Heart left ventricle (tissue), 16 donors: Measurements from ENCODE around the gene CRYM. TPM values are rescaled to one million over a fixed set of nuclear protein-coding genes. Genes with fewer than 3 reads are reported as not detected.
A peak's percentile ranks its signal among the peaks of the same experiment; 100 is the strongest.

Experiments
- ATAC-seq, 4 donors: fragments of 200-7000 bp; cut with Tn5 transposase; one replicate each; pipeline ENCODE4 v1.9.1; 2020 to 2022; ENCODE audit warnings: moderate library complexity in 4 of 4, mild to moderate bottlenecking in 3 of 4, moderate number of reproducible peaks in 1 of 4
- DNase-seq, 5 donors: peaks; one replicate each; pipeline ENCODE4 v3.0.0-alpha.2; 2020
- H3K27ac ChIP-seq, 12 donors: fragments of 200-600 bp; sonication (generic) in 4 of 12; one replicate each; pipeline versions ENCODE4 v1.5.0 to v1.8.0; 2016 to 2022; ENCODE audit warnings: mild to moderate bottlenecking in 2 of 12
- H3K27me3 ChIP-seq, 9 donors: fragments of 200-600 bp; sonication (generic) in 2 of 9; one replicate each; pipeline versions ENCODE4 v1.5.1 to v1.8.0; 2016 to 2022; ENCODE audit warnings: mild to moderate bottlenecking in 3 of 9
- H3K36me3 ChIP-seq, 9 donors: fragments of 200-600 bp; sonication (generic) in 2 of 9; one replicate each; pipeline versions ENCODE4 v1.5.0 to v1.8.0; 2018 to 2022; ENCODE audit warnings: mild to moderate bottlenecking in 2 of 9
- H3K4me1 ChIP-seq, 12 donors: fragments of 200-600 bp; sonication (generic) in 4 of 12; one replicate each; pipeline versions ENCODE4 v1.5.0 to v1.8.0; 2016 to 2022; ENCODE audit warnings: mild to moderate bottlenecking in 3 of 12
- H3K4me3 ChIP-seq, 12 donors: fragments of 200-600 bp; sonication (generic) in 4 of 12; one replicate each; pipeline versions ENCODE4 v1.5.0 to v1.8.0; 2017 to 2022; ENCODE audit warnings: mild to moderate bottlenecking in 9 of 12, moderate library complexity in 4 of 12
- H3K9me3 ChIP-seq, 12 donors: fragments of 200-600 bp; sonication (generic) in 4 of 12; one replicate each; pipeline versions ENCODE4 v1.5.0 to v1.8.0; 2016 to 2022; ENCODE audit warnings: mild to moderate bottlenecking in 1 of 12
- POLR2A ChIP-seq, 2 donors: fragments of 450-650 bp; IDR thresholded peaks; one replicate each; pipeline ENCODE4 v1.6.1; 2017; ENCODE audit warnings: antibody characterized with exemption in 2 of 2, mild to moderate bottlenecking in 2 of 2, moderate library complexity in 2 of 2
- WGBS, 4 donors: extraction: QIAGEN DNeasy Blood & Tissue Kit in 2 of 4; methylation state at CpG; one replicate each; pipeline versions ENCODE4 v1.1.5 to v1.1.7; 2013 to 2018; 5-methylcytosine and 5-hydroxymethylcytosine counted together
- intact Hi-C, 10 donors: fragments of 100-400 bp; cut with DNase I; formaldehyde crosslinking; loops; one replicate each; pipeline versions ENCODE4 v1.11.1 to v1.14.2; 2022
- polyA plus RNA-seq, 2 donors: library from polyadenylated mRNA; stranded (reverse); fragments of 200-250 nt; gene quantifications; one replicate each; pipeline ENCODE4 v1.2.3, GENCODE V29; 2013
- total RNA-seq, 9 donors: library from RNA; depleted of rRNA in 2 of 9; stranded (reverse); fragments of >200 nt in 2 of 9; fragmentation: NEBNext Ultra II Directional in 3 of 9; extraction: Animal tissue kit (Norgen Biotek cat#: 25700) in 3 of 9; gene quantifications; one replicate each; pipeline versions ENCODE4 v1.1.0 to v1.2.4, GENCODE V29; 2016 to 2023
- TF ChIP-seq, protein P1 (sequence below), 12 donors: fragments of 200-600 bp; sonication (generic) in 4 of 12; IDR thresholded peaks; one replicate each; pipeline versions ENCODE4 v1.5.0 to v1.8.0; 2018 to 2022; ENCODE audit warnings: antibody characterized with exemption in 12 of 12, mild to moderate bottlenecking in 5 of 12
- donor health status: ischemic (EF 13 %, LVEDD 7.1; RV severe dilation, severe dysfunction).
- donor health status: healthy with polysubstance abuse.
- donor health status: DM: no; HTN: yes; CAD: no.
- donor health status: DM: no; HTN: no; CAD: no.
- donor health status: ischemic (EF 25% LVEDD 6.9; RV normal size, moderate dysfunction).
- donor health status: ischemic (EF 25% LVEDD 5.7; RV mildly dilated, moderate dysfunction).
- donor health status: healthy.
- donor health status: DM: yes; HTN: yes; CAD: no.
- donor health status: ischemic (EF 35%, LVEDD 5.7; RV mildly dilated, moderate dysfunction).
- donor health status: nonischemic (EF 11% LVEDD 7.7; RV severe dilation, severe dysfunction).
- donor health status: DM: yes; HTN: yes; CAD: no.
- donor health status: PGD.
- donor health status: ischemic (EF 29% LVEDD 5.4; RV normal size, mild dysfunction).
- donor health status: nonischemic (EF 23%, LVEDD 6.1; RV moderate dilation, normal function).

The CRYM gene
- total and polyA plus RNA-seq, 11 donors, result 41.0 to 267 (median 102) TPM

DNA sequence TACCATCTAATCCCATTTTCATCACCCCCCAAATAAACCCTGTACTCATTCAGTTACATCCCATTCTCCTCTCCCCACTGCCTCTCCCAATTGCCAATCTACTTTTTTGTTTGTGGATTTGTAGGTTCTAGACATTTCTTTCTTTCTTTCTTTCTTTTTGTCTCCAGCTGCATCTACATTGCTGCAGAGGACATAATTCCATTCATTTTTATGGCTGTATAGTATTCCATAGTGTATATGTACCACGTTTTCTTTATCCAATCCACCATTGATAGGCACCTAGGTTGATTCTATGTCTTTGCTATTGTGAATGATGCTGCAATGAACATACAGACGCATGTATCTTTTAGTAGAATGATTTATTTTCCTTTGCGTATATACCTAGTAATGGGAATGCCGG, 6.3 kb upstream of the CRYM start:
- H3K27ac ChIP-seq, result peak overlapping the region in 4 of 12 donors; percentile 71 to 79 (median 77)
- intact Hi-C loops, result loop anchor here in 2 of 10 donors (5.0 kb wide), 2 partner anchors 92 to 97 kb away; no protein-coding TSS in a partner anchor
- H3K4me3 ChIP-seq, result peak overlapping the region in 10 of 12 donors; percentile 14 to 65 (median 54)
- H3K27me3 ChIP-seq, result peaks cover 0 to 45% (median 9%) of the 10 kb centered on the region in 9 donors
- peaks cover 0 to 12% (median 2%) of the 10 kb centered on the region in 12 donors for H3K9me3 ChIP-seq
- DNase-seq (no peak), ATAC-seq (no peak)
- H3K36me3 ChIP-seq, result no peaks in the 10 kb centered on the region
- TF ChIP-seq POLR2A (IDR thresholded peaks at IDR 0.05), result no peak
- TF ChIP-seq, protein P1, sequence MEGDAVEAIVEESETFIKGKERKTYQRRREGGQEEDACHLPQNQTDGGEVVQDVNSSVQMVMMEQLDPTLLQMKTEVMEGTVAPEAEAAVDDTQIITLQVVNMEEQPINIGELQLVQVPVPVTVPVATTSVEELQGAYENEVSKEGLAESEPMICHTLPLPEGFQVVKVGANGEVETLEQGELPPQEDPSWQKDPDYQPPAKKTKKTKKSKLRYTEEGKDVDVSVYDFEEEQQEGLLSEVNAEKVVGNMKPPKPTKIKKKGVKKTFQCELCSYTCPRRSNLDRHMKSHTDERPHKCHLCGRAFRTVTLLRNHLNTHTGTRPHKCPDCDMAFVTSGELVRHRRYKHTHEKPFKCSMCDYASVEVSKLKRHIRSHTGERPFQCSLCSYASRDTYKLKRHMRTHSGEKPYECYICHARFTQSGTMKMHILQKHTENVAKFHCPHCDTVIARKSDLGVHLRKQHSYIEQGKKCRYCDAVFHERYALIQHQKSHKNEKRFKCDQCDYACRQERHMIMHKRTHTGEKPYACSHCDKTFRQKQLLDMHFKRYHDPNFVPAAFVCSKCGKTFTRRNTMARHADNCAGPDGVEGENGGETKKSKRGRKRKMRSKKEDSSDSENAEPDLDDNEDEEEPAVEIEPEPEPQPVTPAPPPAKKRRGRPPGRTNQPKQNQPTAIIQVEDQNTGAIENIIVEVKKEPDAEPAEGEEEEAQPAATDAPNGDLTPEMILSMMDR (IDR thresholded peaks at IDR 0.05), result no peak
- H3K4me1 ChIP-seq, result peaks cover 0 to 16% (median 2%) of the 10 kb centered on the region in 12 donors
- WGBS, 4 donors, result 85 to 89% (median 87%) methylated on average over 4 of the region's 4 CpGs

DNA sequence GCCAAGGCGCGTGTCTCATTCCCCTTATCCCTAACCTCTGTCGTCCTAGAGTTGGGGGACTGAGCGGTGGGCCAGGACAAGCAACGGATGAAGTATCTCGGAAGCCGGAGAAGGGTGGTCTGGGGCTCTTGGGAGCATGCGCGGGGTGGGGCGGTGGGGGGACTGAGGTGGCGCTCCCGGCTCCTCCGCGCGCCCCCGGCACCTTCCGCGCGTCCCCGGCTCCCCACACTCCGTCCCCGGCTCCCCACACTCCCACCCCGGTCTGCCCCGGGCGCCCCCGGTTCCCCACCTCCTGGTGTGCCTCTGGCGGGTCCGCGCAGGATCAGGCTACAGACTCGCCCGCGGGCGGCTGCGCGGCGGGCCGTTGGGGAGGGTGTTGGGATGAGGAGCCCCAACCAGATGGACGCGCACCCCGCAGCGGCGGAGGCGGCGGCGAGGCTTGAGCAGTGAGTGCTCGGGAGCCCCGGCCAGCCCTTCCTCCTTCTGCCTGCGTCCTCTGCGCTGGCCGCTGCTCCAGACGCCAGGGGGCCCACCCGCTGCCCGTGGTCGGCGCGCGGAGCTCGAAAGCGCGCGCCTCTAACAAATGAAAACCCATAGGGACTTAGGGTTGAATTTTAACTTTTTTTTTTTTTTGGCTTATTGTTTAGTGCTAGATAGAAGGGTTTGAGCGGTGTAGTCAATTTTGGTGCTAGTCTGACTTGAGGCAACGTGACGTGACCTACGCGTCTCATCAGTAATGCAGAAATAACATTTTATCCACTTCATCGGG, 5.6 kb upstream of the CRYM start:
- intact Hi-C loops, result loop anchor here in 2 of 10 donors (5.0 kb wide), 2 partner anchors 91 to 96 kb away; no protein-coding TSS in a partner anchor
- H3K4me3 ChIP-seq, result peak overlapping the region; percentile 14 to 65 (median 54)
- TF ChIP-seq, protein P1 (IDR thresholded peaks at IDR 0.05), result peak; percentile 33 to 76 (median 46)
- no peak for TF ChIP-seq POLR2A (IDR thresholded peaks at IDR 0.05)
- peak overlapping the region in 11 of 12 donors; percentile 32 to 85 (median 71) for H3K27ac ChIP-seq
- ATAC-seq, result peak; percentile 69 to 96 (median 94)
- peak; percentile 45 to 81 (median 70) for DNase-seq
- no peaks in the 10 kb centered on the region for H3K36me3 ChIP-seq
- peaks cover 0 to 5% (median 0%) of the 10 kb centered on the region in 12 donors for H3K9me3 ChIP-seq
- H3K27me3 ChIP-seq, result peaks cover 0 to 52% (median 9%) of the 10 kb centered on the region in 9 donors
- WGBS, 4 donors, result 2 to 5% (median 2%) methylated on average over 30 to 67 of the region's 67 CpGs
- peaks cover 0 to 16% (median 2%) of the 10 kb centered on the region in 12 donors for H3K4me1 ChIP-seq

DNA sequence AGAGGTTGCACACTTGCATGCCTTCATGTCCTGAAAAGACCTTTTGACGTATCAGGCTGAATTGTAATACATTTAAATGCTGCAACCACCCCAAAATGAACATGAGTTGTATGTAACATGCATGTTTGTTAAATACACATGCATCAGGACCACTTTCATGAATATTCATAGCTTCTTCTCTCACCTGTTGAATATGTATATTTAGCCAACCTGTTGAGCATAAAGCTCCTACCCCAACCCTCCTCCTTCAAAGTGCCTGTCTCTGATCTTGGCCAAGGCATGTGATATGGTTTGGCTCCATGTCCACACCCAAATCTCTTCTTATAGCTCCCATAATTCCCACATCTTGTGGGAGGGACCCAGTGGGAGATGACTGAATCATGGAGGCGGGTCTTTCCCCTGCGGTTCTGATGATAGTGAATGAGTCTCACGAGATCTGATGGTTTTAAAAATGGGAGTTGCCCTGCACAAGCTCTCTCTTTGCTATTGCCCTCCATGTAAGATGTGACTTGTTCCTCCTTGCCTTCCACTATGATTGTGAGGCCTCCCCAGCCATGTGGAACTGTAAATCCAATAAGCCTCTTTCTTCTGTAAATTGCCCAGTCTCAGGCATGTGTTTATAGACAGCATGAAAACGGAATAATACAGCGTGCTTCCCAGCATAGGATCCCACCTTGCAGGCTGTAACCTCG, 3.8 kb upstream of the CRYM start:
- Histone ChIP-seq H3K9me3 (no peaks in the 10 kb centered on the region), H3K4me3 (no peak overlapping the region), H3K27ac (no peak overlapping the region), H3K36me3 (no peaks in the 10 kb centered on the region), H3K27me3 (peaks cover 0 to 71% (median 14%) of the 10 kb centered on the region in 9 donors), H3K4me1 (peaks cover 0 to 27% (median 5%) of the 10 kb centered on the region in 12 donors)
- intact Hi-C loops, result loop anchor here in 3 of 10 donors (2.0 to 5.0 kb wide), 3 partner anchors 21 to 95 kb away; no protein-coding TSS in a partner anchor
- DNase-seq, result no peak
- ATAC-seq, result no peak
- no peak for TF ChIP-seq POLR2A (IDR thresholded peaks at IDR 0.05)
- TF ChIP-seq, protein P1 (IDR thresholded peaks at IDR 0.05), result no peak
- 73 to 81% (median 75%) methylated on average over 7 of the region's 7 CpGs for WGBS, 4 donors
